ENCODE results near the gene DDX6. TPM values are rescaled to one million over a fixed set of nuclear protein-coding genes. Genes with fewer than 3 reads are reported as not detected.

DDX6 gene, protein sequence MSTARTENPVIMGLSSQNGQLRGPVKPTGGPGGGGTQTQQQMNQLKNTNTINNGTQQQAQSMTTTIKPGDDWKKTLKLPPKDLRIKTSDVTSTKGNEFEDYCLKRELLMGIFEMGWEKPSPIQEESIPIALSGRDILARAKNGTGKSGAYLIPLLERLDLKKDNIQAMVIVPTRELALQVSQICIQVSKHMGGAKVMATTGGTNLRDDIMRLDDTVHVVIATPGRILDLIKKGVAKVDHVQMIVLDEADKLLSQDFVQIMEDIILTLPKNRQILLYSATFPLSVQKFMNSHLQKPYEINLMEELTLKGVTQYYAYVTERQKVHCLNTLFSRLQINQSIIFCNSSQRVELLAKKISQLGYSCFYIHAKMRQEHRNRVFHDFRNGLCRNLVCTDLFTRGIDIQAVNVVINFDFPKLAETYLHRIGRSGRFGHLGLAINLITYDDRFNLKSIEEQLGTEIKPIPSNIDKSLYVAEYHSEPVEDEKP
- 120 TPM for total RNA-seq
- long read RNA-seq, full-length matches to known transcripts, result 11 of 28 reads
- long read RNA-seq, partial matches to known transcripts, result 4 of 28 reads
- long read RNA-seq, other reads (novel, unspliced or antisense), result 13 of 28 reads

GRCh38 chr11:118791111-118791960, at the start of gene DDX6:
TSS of gene DDX6 (minus strand) at chr11:118791164. CDS start at chr11:118786251, 4,913 bp downstream.
- peak; percentile 90 to 92 for ATAC-seq
- intact Hi-C loops (cut with DNase I), result no loop called here
- Histone ChIP-seq H3K27ac (peak within 1 kb of the TSS; percentile 99), H3K36me3 (no peaks in the 10 kb centered on the region), H3K9me3 (no peaks in the 10 kb centered on the region), H3K4me1 (peaks cover 30% of the 10 kb centered on the region), H3K4me3 (peak within 1 kb of the TSS; percentile 81), H3K27me3 (ENCODE audit: low read depth) (no peaks in the 10 kb centered on the region)
- DNase-seq, result peak; percentile 96
- TF ChIP-seq CTCF (IDR thresholded peaks at IDR 0.05), result peak; percentile 36

GRCh38 chr11:118838905-118839553, 48.1 kb upstream of the DDX6 start:
- H3K27ac ChIP-seq, result no peak overlapping the region
- H3K27me3 ChIP-seq (ENCODE audit: low read depth), result no peaks in the 10 kb centered on the region
- no peak for TF ChIP-seq CTCF (IDR thresholded peaks at IDR 0.05)
- no peaks in the 10 kb centered on the region for H3K4me1 ChIP-seq
- no peaks in the 10 kb centered on the region for H3K9me3 ChIP-seq
- H3K36me3 ChIP-seq, result no peaks in the 10 kb centered on the region
- intact Hi-C loops (cut with DNase I), result no loop called here
- ATAC-seq (peak; percentile 67 to 69), DNase-seq (no peak)
- no peak overlapping the region for H3K4me3 ChIP-seq

GRCh38 chr11:118837868-118838267, 46.9 kb upstream of the DDX6 start:
- intact Hi-C loops (cut with DNase I), result no loop called here
- H3K27ac ChIP-seq, result no peak overlapping the region
- no peak for TF ChIP-seq CTCF (IDR thresholded peaks at IDR 0.05)
- no peaks in the 10 kb centered on the region for H3K4me1 ChIP-seq
- H3K9me3 ChIP-seq, result no peaks in the 10 kb centered on the region
- no peak for DNase-seq
- no peaks in the 10 kb centered on the region for H3K27me3 ChIP-seq (ENCODE audit: low read depth)
- no peaks in the 10 kb centered on the region for H3K36me3 ChIP-seq
- H3K4me3 ChIP-seq, result no peak overlapping the region
- ATAC-seq, result no peak

- no peak overlapping the region for H3K4me3 ChIP-seq
Measured at GRCh38 chr11:118834427-118835028, 43.6 kb upstream of the DDX6 start.

More at GRCh38 chr11:118834427-118835028, 43.6 kb upstream of the DDX6 start:
- no peak for TF ChIP-seq CTCF (IDR thresholded peaks at IDR 0.05)
- Histone ChIP-seq H3K27me3 (ENCODE audit: low read depth) (no peaks in the 10 kb centered on the region), H3K36me3 (no peaks in the 10 kb centered on the region), H3K9me3 (no peaks in the 10 kb centered on the region), H3K4me1 (no peaks in the 10 kb centered on the region), H3K27ac (peak overlapping the region; percentile 39)
- DNase-seq, result no peak
- intact Hi-C loops (cut with DNase I), result no loop called here
- ATAC-seq, result peak; percentile 51 to 67
